ENCODE measurements around the gene DOC2A.

GRCh38 chr16:30054959-30055553, 44.2 kb upstream of the DOC2A start:
- peak in 1 of 3 donors; percentile 43 for TF ChIP-seq CTCF (IDR thresholded peaks at IDR 0.05)
- no peak for TF ChIP-seq POLR2AphosphoS5 (IDR thresholded peaks at IDR 0.05)
